ENCODE measurements around the gene SNX32.

GRCh38 chr11:65802841-65803240 lies 30.9 kb upstream of the SNX32 start:
- TF ChIP-seq EZH2phosphoT487 (IDR thresholded peaks at IDR 0.05; ENCODE audit: borderline replicate concordance, low read length), result no peak
- no peak for TF ChIP-seq CTCF (IDR thresholded peaks at IDR 0.05; ENCODE audit: low read depth, low read length, poor library complexity, severe bottlenecking)
